HEK293 (cell line): ENCODE data around the gene KIDINS220.
A peak's percentile ranks its signal among the peaks of the same experiment; 100 is the strongest.

Experiments used
- CTCF ChIA-PET: fragments of 350-600 bp; formaldehyde crosslinking; extraction: SDS; loops from one replicate; lab custom pipeline; 2021; ENCODE audit warnings: antibody characterized with exemption; lab: Yijun Ruan, JAX
- POLR2A ChIA-PET: fragments of 300-600 bp; formaldehyde crosslinking; extraction: SDS; loops from one replicate; lab custom pipeline; 2020; ENCODE audit warnings: antibody characterized with exemption, inconsistent platforms; lab: Yijun Ruan, JAX
- H3K27ac ChIP-seq: fragments of 200-500 bp; sonication (Bioruptor generic); 2 replicates; pipeline ENCODE4 v1.5.1; 2014; ENCODE audit warnings: low read depth, low read length, control low read depth, inconsistent platforms; ENCODE audit errors: extremely low read depth
- H3K36me3 ChIP-seq, 2 experiments: fragments of 200-500 bp in 1 of 2; sonication (Bioruptor generic) in 1 of 2; 1 replicate in 1 of 2; 2 replicates in 1 of 2; pipeline ENCODE4 v1.5.1; 2014 to 2017; ENCODE audit warnings: inconsistent platforms in 2 of 2, low read length in 2 of 2; ENCODE audit not compliant: control insufficient read depth in 2 of 2, insufficient read depth in 1 of 2
- H3K4me1 ChIP-seq: fragments of 200-500 bp; sonication (Bioruptor generic); 2 replicates; pipeline ENCODE4 v1.5.1; 2014; ENCODE audit warnings: mild to moderate bottlenecking, low read length, inconsistent platforms; ENCODE audit not compliant: control insufficient read depth, insufficient read depth
- H3K4me3 ChIP-seq: 2 replicates; pipeline ENCODE4 v1.5.1; 2011; ENCODE audit warnings: low read depth, mild to moderate bottlenecking, control low read depth, low read length, moderate library complexity
- H3K9me3 ChIP-seq: fragments of 200-500 bp; sonication (Bioruptor generic); 2 replicates; pipeline ENCODE4 v1.5.1; 2014; ENCODE audit warnings: low read depth, low read length, inconsistent platforms; ENCODE audit not compliant: control insufficient read depth, insufficient read depth
- FEZF1 ChIP-seq: fragments of 450-650 bp; formaldehyde crosslinking; IDR thresholded peaks from 2 replicates; pipeline ENCODE4 v1.5.1; 2016; ENCODE audit warnings: missing biosample characterization, missing genetic modification characterization
- GLIS2 ChIP-seq: fragments of 450-650 bp; formaldehyde crosslinking; IDR thresholded peaks from 2 replicates; pipeline ENCODE4 v1.5.1; 2016; ENCODE audit warnings: missing biosample characterization, missing genetic modification characterization
- HOXD13 ChIP-seq: sonication (generic); formaldehyde crosslinking; IDR thresholded peaks from 2 replicates; pipeline ENCODE4 v1.8.0; 2022; ENCODE audit warnings: missing genetic modification reagents, borderline replicate concordance
- IKZF3 ChIP-seq: fragments of 450-650 bp; IDR thresholded peaks from 2 replicates; pipeline ENCODE4 v1.5.0; 2018; ENCODE audit warnings: missing biosample characterization, mild to moderate bottlenecking, missing genetic modification characterization, moderate library complexity
- KLF7 ChIP-seq: fragments of 450-650 bp; formaldehyde crosslinking; IDR thresholded peaks from 2 replicates; pipeline ENCODE4 v1.5.1; 2016; ENCODE audit warnings: missing biosample characterization, missing genetic modification characterization, borderline replicate concordance
- MZF1 ChIP-seq: fragments of 450-650 bp; formaldehyde crosslinking; IDR thresholded peaks from 2 replicates; pipeline ENCODE4 v1.5.1; 2017; ENCODE audit warnings: missing biosample characterization, missing genetic modification characterization, borderline replicate concordance
- PATZ1 ChIP-seq: fragments of 450-650 bp; formaldehyde crosslinking; IDR thresholded peaks from 2 replicates; pipeline ENCODE4 v1.5.1; 2016; ENCODE audit warnings: missing biosample characterization, missing genetic modification characterization
- PRDM6 ChIP-seq: fragments of 450-650 bp; formaldehyde crosslinking; IDR thresholded peaks from 2 replicates; pipeline ENCODE4 v1.5.1; 2017; ENCODE audit warnings: missing biosample characterization, missing genetic modification characterization
- SETDB1 ChIP-seq: IDR thresholded peaks from one replicate; pipeline ENCODE4 v1.6.1; 2017; ENCODE audit warnings: mild to moderate bottlenecking, low read length, moderate library complexity, mixed read lengths; ENCODE audit not compliant: insufficient read length
- SP3 ChIP-seq: fragments of 450-650 bp; formaldehyde crosslinking; IDR thresholded peaks from 2 replicates; pipeline ENCODE4 v1.5.1; 2016; ENCODE audit warnings: missing biosample characterization, missing genetic modification characterization
- SP7 ChIP-seq: fragments of 450-650 bp; formaldehyde crosslinking; IDR thresholded peaks from 2 replicates; pipeline ENCODE4 v1.5.1; 2016; ENCODE audit warnings: missing biosample characterization, missing genetic modification characterization
- ZEB2 ChIP-seq: fragments of 450-650 bp; formaldehyde crosslinking; IDR thresholded peaks from 2 replicates; pipeline ENCODE4 v1.5.1; 2016; ENCODE audit warnings: missing biosample characterization, missing genetic modification characterization
- ZFP69B ChIP-seq: fragments of 450-650 bp; formaldehyde crosslinking; IDR thresholded peaks from 2 replicates; pipeline ENCODE4 v1.5.1; 2016; ENCODE audit warnings: missing biosample characterization, missing genetic modification characterization
- ZNF112 ChIP-seq: fragments of 450-650 bp; formaldehyde crosslinking; IDR thresholded peaks from 2 replicates; pipeline ENCODE4 v1.5.0; 2017; ENCODE audit warnings: missing biosample characterization, missing genetic modification characterization
- ZNF138 ChIP-seq: fragments of 450-650 bp; formaldehyde crosslinking; IDR thresholded peaks from 2 replicates; pipeline ENCODE4 v1.5.1; 2016; ENCODE audit warnings: missing biosample characterization, missing genetic modification characterization, borderline replicate concordance
- ZNF157 ChIP-seq: fragments of 450-650 bp; formaldehyde crosslinking; IDR thresholded peaks from 2 replicates; pipeline ENCODE4 v1.5.1; 2016; ENCODE audit warnings: missing biosample characterization, missing genetic modification characterization
- ZNF2 ChIP-seq: fragments of 450-650 bp; formaldehyde crosslinking; IDR thresholded peaks from 2 replicates; pipeline ENCODE4 v1.5.1; 2016; ENCODE audit warnings: missing biosample characterization, missing genetic modification characterization
- ZNF239 ChIP-seq: fragments of 450-650 bp; formaldehyde crosslinking; IDR thresholded peaks from 2 replicates; pipeline ENCODE4 v1.5.1; 2016; ENCODE audit warnings: missing biosample characterization, missing genetic modification characterization
- ZNF26 ChIP-seq: fragments of 450-650 bp; formaldehyde crosslinking; IDR thresholded peaks from 2 replicates; pipeline ENCODE4 v1.5.1; 2016; ENCODE audit warnings: missing biosample characterization, missing genetic modification characterization
- ZNF292 ChIP-seq: fragments of 450-650 bp; formaldehyde crosslinking; IDR thresholded peaks from 2 replicates; pipeline ENCODE4 v1.5.1; 2016; ENCODE audit warnings: low read depth, missing biosample characterization, missing genetic modification characterization, borderline replicate concordance
- ZNF544 ChIP-seq: fragments of 450-650 bp; formaldehyde crosslinking; IDR thresholded peaks from 2 replicates; pipeline ENCODE4 v1.5.0; 2017; ENCODE audit warnings: missing biosample characterization, missing genetic modification characterization
- ZNF707 ChIP-seq: fragments of 450-650 bp; formaldehyde crosslinking; IDR thresholded peaks from 2 replicates; pipeline ENCODE4 v1.5.1; 2016; ENCODE audit warnings: missing biosample characterization, missing genetic modification characterization
- ZNF792 ChIP-seq: fragments of 450-650 bp; formaldehyde crosslinking; IDR thresholded peaks from 2 replicates; pipeline ENCODE4 v1.5.1; 2016; ENCODE audit warnings: missing biosample characterization, missing genetic modification characterization
- TF ChIP-seq, protein P1 (sequence below): fragments of 450-650 bp; formaldehyde crosslinking; IDR thresholded peaks from 2 replicates; pipeline ENCODE4 v1.5.1; 2016; ENCODE audit warnings: missing biosample characterization, missing genetic modification characterization
- TF ChIP-seq, protein P2 (sequence below): fragments of 450-650 bp; formaldehyde crosslinking; IDR thresholded peaks from 2 replicates; pipeline ENCODE4 v1.5.1; 2017; ENCODE audit warnings: missing biosample characterization, mild to moderate bottlenecking, missing genetic modification characterization, moderate library complexity

Gene KIDINS220

GRCh38 chr2:8685697-8686358 is 151.6 kb downstream of the KIDINS220 start (continued):
- TF ChIP-seq ZNF2 (tag by site-specific recombination) (no peak), ZNF292 (no peak), ZNF707 (tag by site-specific recombination) (no peak), SP3 (tag by site-specific recombination) (no peak), ZEB2 (no peak), ZNF544 (tag by site-specific recombination) (no peak), GLIS2 (tag by site-specific recombination) (no peak), ZNF26 (tag by site-specific recombination) (no peak), ZFP69B (tag by site-specific recombination) (no peak), ZNF239 (tag by site-specific recombination) (no peak), ZNF157 (tag by site-specific recombination) (no peak), ZNF138 (tag by site-specific recombination) (no peak), HOXD13 (CRISPR knock-in tag) (no peak), IKZF3 (tag by site-specific recombination) (peak; percentile 51; the same call in 1 of the 2 replicates), PRDM6 (tag by site-specific recombination) (no peak), SP7 (tag by site-specific recombination) (no peak)
- TF ChIP-seq, protein P1, sequence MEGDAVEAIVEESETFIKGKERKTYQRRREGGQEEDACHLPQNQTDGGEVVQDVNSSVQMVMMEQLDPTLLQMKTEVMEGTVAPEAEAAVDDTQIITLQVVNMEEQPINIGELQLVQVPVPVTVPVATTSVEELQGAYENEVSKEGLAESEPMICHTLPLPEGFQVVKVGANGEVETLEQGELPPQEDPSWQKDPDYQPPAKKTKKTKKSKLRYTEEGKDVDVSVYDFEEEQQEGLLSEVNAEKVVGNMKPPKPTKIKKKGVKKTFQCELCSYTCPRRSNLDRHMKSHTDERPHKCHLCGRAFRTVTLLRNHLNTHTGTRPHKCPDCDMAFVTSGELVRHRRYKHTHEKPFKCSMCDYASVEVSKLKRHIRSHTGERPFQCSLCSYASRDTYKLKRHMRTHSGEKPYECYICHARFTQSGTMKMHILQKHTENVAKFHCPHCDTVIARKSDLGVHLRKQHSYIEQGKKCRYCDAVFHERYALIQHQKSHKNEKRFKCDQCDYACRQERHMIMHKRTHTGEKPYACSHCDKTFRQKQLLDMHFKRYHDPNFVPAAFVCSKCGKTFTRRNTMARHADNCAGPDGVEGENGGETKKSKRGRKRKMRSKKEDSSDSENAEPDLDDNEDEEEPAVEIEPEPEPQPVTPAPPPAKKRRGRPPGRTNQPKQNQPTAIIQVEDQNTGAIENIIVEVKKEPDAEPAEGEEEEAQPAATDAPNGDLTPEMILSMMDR (tag by site-specific recombination), result 0 out of 2 replicates have a peak, but pooled peaks have one; percentile 41
- TF ChIP-seq, protein P2, sequence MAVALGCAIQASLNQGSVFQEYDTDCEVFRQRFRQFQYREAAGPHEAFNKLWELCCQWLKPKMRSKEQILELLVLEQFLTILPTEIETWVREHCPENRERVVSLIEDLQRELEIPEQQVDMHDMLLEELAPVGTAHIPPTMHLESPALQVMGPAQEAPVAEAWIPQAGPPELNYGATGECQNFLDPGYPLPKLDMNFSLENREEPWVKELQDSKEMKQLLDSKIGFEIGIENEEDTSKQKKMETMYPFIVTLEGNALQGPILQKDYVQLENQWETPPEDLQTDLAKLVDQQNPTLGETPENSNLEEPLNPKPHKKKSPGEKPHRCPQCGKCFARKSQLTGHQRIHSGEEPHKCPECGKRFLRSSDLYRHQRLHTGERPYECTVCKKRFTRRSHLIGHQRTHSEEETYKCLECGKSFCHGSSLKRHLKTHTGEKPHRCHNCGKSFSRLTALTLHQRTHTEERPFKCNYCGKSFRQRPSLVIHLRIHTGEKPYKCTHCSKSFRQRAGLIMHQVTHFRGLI (tag by site-specific recombination), result no peak
- TF ChIP-seq, all 188 proteins: peak for 9

GRCh38 chr2:8684878-8685696 is 152.3 kb downstream of the KIDINS220 start:
- POLR2A ChIA-PET, result interaction anchor here (0.6 kb wide), 1 partner anchor 614 kb away, joined by 3 read pairs; no protein-coding TSS in a partner anchor
- H3K27ac ChIP-seq, result peak overlapping the region; percentile 89
- CTCF ChIA-PET, result interaction anchor here (0.5 to 1.2 kb wide), 3 partner anchors 160 to 504 kb away, joined by 3 to 4 read pairs (median 3); no protein-coding TSS in a partner anchor
- H3K9me3 ChIP-seq, result no peaks in the 10 kb centered on the region
- peak overlapping the region; percentile 93 for H3K4me3 ChIP-seq
- H3K36me3 ChIP-seq, result peaks cover 0 to 18% of the 10 kb centered on the region in 2 experiments; a peak in 1 of 3 replicates
- peaks cover 6% of the 10 kb centered on the region; the same call in 1 of the 2 replicates for H3K4me1 ChIP-seq
- TF ChIP-seq ZNF2 (tag by site-specific recombination) (no peak), ZNF792 (tag by site-specific recombination) (no peak), HOXD13 (CRISPR knock-in tag) (no peak), ZNF112 (tag by site-specific recombination) (no peak), SP7 (tag by site-specific recombination) (no peak), MZF1 (tag by site-specific recombination) (no peak), FEZF1 (tag by site-specific recombination) (peak; percentile 74), PATZ1 (tag by site-specific recombination) (peak; percentile 57; the same call in 1 of the 2 replicates), SETDB1 (no peak), ZNF138 (tag by site-specific recombination) (no peak), KLF7 (tag by site-specific recombination) (0 out of 2 replicates have a peak, but pooled peaks have one; percentile 26)
